ENCODE data around the gene TMCC2. TPM values are rescaled to one million over a fixed set of nuclear protein-coding genes. Genes with fewer than 3 reads are reported as not detected.

TMCC2 gene
- polyA plus RNA-seq, 2 donors: 0.58 to 0.59 TPM

- no peaks in the 10 kb centered on the region for H3K27me3 ChIP-seq (ENCODE audit: control insufficient read depth in 1 of 2, insufficient read depth in 2 of 2, low read length in 2 of 2)
- no peaks in the 10 kb centered on the region for H3K36me3 ChIP-seq (ENCODE audit: control insufficient read depth in 2 of 2, insufficient read depth in 2 of 2, low read length in 1 of 2)
- no peak overlapping the region for H3K27ac ChIP-seq (ENCODE audit: low read depth in 2 of 2, low read length in 1 of 2)
- no peak overlapping the region for H3K4me3 ChIP-seq (ENCODE audit: low read depth in 1 of 2, low read length in 2 of 2)
- H3K4me1 ChIP-seq (ENCODE audit: control insufficient read depth in 2 of 2, insufficient read depth in 2 of 2, low read length in 1 of 2): peaks cover 0 to 4% of the 10 kb centered on the region in 2 donors
- 90 to 92% methylated on average over 7 of the region's 7 CpGs for WGBS, 2 donors
- no peaks in the 10 kb centered on the region for H3K9me3 ChIP-seq (ENCODE audit: control insufficient read depth in 2 of 2, insufficient read depth in 1 of 2, low read depth in 1 of 2, low read length in 1 of 2)
These were observed 17.4 kb downstream of the TMCC2 start for GRCh38 chr1:205245096-205245495.

- Histone ChIP-seq H3K27me3 (ENCODE audit: control insufficient read depth in 1 of 2, insufficient read depth in 2 of 2, low read length in 2 of 2) (no peaks in the 10 kb centered on the region), H3K4me1 (ENCODE audit: control insufficient read depth in 2 of 2, insufficient read depth in 2 of 2, low read length in 1 of 2) (peaks cover 0 to 4% of the 10 kb centered on the region in 2 donors), H3K9me3 (ENCODE audit: control insufficient read depth in 2 of 2, insufficient read depth in 1 of 2, low read depth in 1 of 2, low read length in 1 of 2) (no peaks in the 10 kb centered on the region), H3K36me3 (ENCODE audit: control insufficient read depth in 2 of 2, insufficient read depth in 2 of 2, low read length in 1 of 2) (no peaks in the 10 kb centered on the region), H3K27ac (ENCODE audit: low read depth in 2 of 2, low read length in 1 of 2) (no peak overlapping the region), H3K4me3 (ENCODE audit: low read depth in 1 of 2, low read length in 2 of 2) (no peak overlapping the region)
- WGBS, 2 donors: 84 to 85% methylated on average over 10 of the region's 10 CpGs
These were observed 18.8 kb downstream of the TMCC2 start for GRCh38 chr1:205246351-205247119.

GRCh38 chr1:205247130-205247921, 19.6 kb downstream of the TMCC2 start:
- Histone ChIP-seq H3K27ac (ENCODE audit: low read depth in 2 of 2, low read length in 1 of 2) (no peak overlapping the region), H3K4me3 (ENCODE audit: low read depth in 1 of 2, low read length in 2 of 2) (no peak overlapping the region)

GRCh38 chr1:205248793-205249601, 21.3 kb downstream of the TMCC2 start:
- H3K27ac ChIP-seq (ENCODE audit: low read depth in 2 of 2, low read length in 1 of 2): no peak overlapping the region
- WGBS, 2 donors: 38 to 45% methylated on average over 11 of the region's 11 CpGs
- H3K36me3 ChIP-seq (ENCODE audit: control insufficient read depth in 2 of 2, insufficient read depth in 2 of 2, low read length in 1 of 2): no peaks in the 10 kb centered on the region
- no peaks in the 10 kb centered on the region for H3K9me3 ChIP-seq (ENCODE audit: control insufficient read depth in 2 of 2, insufficient read depth in 1 of 2, low read depth in 1 of 2, low read length in 1 of 2)
- H3K4me1 ChIP-seq (ENCODE audit: control insufficient read depth in 2 of 2, insufficient read depth in 2 of 2, low read length in 1 of 2): peaks cover 0 to 4% of the 10 kb centered on the region in 2 donors
- H3K27me3 ChIP-seq (ENCODE audit: control insufficient read depth in 1 of 2, insufficient read depth in 2 of 2, low read length in 2 of 2): no peaks in the 10 kb centered on the region
- no peak overlapping the region for H3K4me3 ChIP-seq (ENCODE audit: low read depth in 1 of 2, low read length in 2 of 2)

More at GRCh38 chr1:205247130-205247921, 19.6 kb downstream of the TMCC2 start:
- WGBS, 2 donors: 50 to 59% methylated on average over 9 of the region's 9 CpGs
- Histone ChIP-seq H3K27me3 (ENCODE audit: control insufficient read depth in 1 of 2, insufficient read depth in 2 of 2, low read length in 2 of 2) (no peaks in the 10 kb centered on the region), H3K4me1 (ENCODE audit: control insufficient read depth in 2 of 2, insufficient read depth in 2 of 2, low read length in 1 of 2) (peaks cover 0 to 4% of the 10 kb centered on the region in 2 donors), H3K36me3 (ENCODE audit: control insufficient read depth in 2 of 2, insufficient read depth in 2 of 2, low read length in 1 of 2) (no peaks in the 10 kb centered on the region), H3K9me3 (ENCODE audit: control insufficient read depth in 2 of 2, insufficient read depth in 1 of 2, low read depth in 1 of 2, low read length in 1 of 2) (no peaks in the 10 kb centered on the region)

- no peak overlapping the region for H3K27ac ChIP-seq (ENCODE audit: low read depth in 2 of 2, low read length in 1 of 2)
- H3K4me1 ChIP-seq (ENCODE audit: control insufficient read depth in 2 of 2, insufficient read depth in 2 of 2, low read length in 1 of 2): peaks cover 0 to 4% of the 10 kb centered on the region in 2 donors
- 74 to 80% methylated on average over 4 of the region's 4 CpGs for WGBS, 2 donors
- no peaks in the 10 kb centered on the region for H3K36me3 ChIP-seq (ENCODE audit: control insufficient read depth in 2 of 2, insufficient read depth in 2 of 2, low read length in 1 of 2)
- no peaks in the 10 kb centered on the region for H3K9me3 ChIP-seq (ENCODE audit: control insufficient read depth in 2 of 2, insufficient read depth in 1 of 2, low read depth in 1 of 2, low read length in 1 of 2)
- H3K4me3 ChIP-seq (ENCODE audit: low read depth in 1 of 2, low read length in 2 of 2): no peak overlapping the region
- H3K27me3 ChIP-seq (ENCODE audit: control insufficient read depth in 1 of 2, insufficient read depth in 2 of 2, low read length in 2 of 2): no peaks in the 10 kb centered on the region
These were observed 21.9 kb downstream of the TMCC2 start for GRCh38 chr1:205249651-205250050.

- H3K4me1 ChIP-seq (ENCODE audit: control insufficient read depth in 2 of 2, insufficient read depth in 2 of 2, low read length in 1 of 2): peaks cover 0 to 4% of the 10 kb centered on the region in 2 donors
- 65 to 66% methylated on average over 6 of the region's 6 CpGs for WGBS, 2 donors
- H3K4me3 ChIP-seq (ENCODE audit: low read depth in 1 of 2, low read length in 2 of 2): no peak overlapping the region
- H3K27me3 ChIP-seq (ENCODE audit: control insufficient read depth in 1 of 2, insufficient read depth in 2 of 2, low read length in 2 of 2): no peaks in the 10 kb centered on the region
- no peak overlapping the region for H3K27ac ChIP-seq (ENCODE audit: low read depth in 2 of 2, low read length in 1 of 2)
- no peaks in the 10 kb centered on the region for H3K36me3 ChIP-seq (ENCODE audit: control insufficient read depth in 2 of 2, insufficient read depth in 2 of 2, low read length in 1 of 2)
- H3K9me3 ChIP-seq (ENCODE audit: control insufficient read depth in 2 of 2, insufficient read depth in 1 of 2, low read depth in 1 of 2, low read length in 1 of 2): no peaks in the 10 kb centered on the region
These were observed 23.0 kb downstream of the TMCC2 start for GRCh38 chr1:205250699-205251098.

GRCh38 chr1:205251576-205251975, 23.8 kb downstream of the TMCC2 start:
- H3K4me1 ChIP-seq (ENCODE audit: control insufficient read depth in 2 of 2, insufficient read depth in 2 of 2, low read length in 1 of 2): peaks cover 0 to 4% of the 10 kb centered on the region in 2 donors

GRCh38 chr1:205255941-205256780, 28.4 kb downstream of the TMCC2 start:
- no peaks in the 10 kb centered on the region for H3K9me3 ChIP-seq (ENCODE audit: control insufficient read depth in 2 of 2, insufficient read depth in 1 of 2, low read depth in 1 of 2, low read length in 1 of 2)
- peaks cover 0 to 9% of the 10 kb centered on the region in 2 donors for H3K4me1 ChIP-seq (ENCODE audit: control insufficient read depth in 2 of 2, insufficient read depth in 2 of 2, low read length in 1 of 2)
- no peak overlapping the region for H3K27ac ChIP-seq (ENCODE audit: low read depth in 2 of 2, low read length in 1 of 2)
- 45 to 46% methylated on average over 8 of the region's 8 CpGs for WGBS, 2 donors
- H3K4me3 ChIP-seq (ENCODE audit: low read depth in 1 of 2, low read length in 2 of 2): no peak overlapping the region
- H3K36me3 ChIP-seq (ENCODE audit: control insufficient read depth in 2 of 2, insufficient read depth in 2 of 2, low read length in 1 of 2): no peaks in the 10 kb centered on the region
- no peaks in the 10 kb centered on the region for H3K27me3 ChIP-seq (ENCODE audit: control insufficient read depth in 1 of 2, insufficient read depth in 2 of 2, low read length in 2 of 2)

More at GRCh38 chr1:205251576-205251975, 23.8 kb downstream of the TMCC2 start:
- H3K36me3 ChIP-seq (ENCODE audit: control insufficient read depth in 2 of 2, insufficient read depth in 2 of 2, low read length in 1 of 2): no peaks in the 10 kb centered on the region
- no peaks in the 10 kb centered on the region for H3K27me3 ChIP-seq (ENCODE audit: control insufficient read depth in 1 of 2, insufficient read depth in 2 of 2, low read length in 2 of 2)
- H3K4me3 ChIP-seq (ENCODE audit: low read depth in 1 of 2, low read length in 2 of 2): no peak overlapping the region
- 63 to 67% methylated on average over 5 of the region's 5 CpGs for WGBS, 2 donors
- H3K27ac ChIP-seq (ENCODE audit: low read depth in 2 of 2, low read length in 1 of 2): no peak overlapping the region
- H3K9me3 ChIP-seq (ENCODE audit: control insufficient read depth in 2 of 2, insufficient read depth in 1 of 2, low read depth in 1 of 2, low read length in 1 of 2): no peaks in the 10 kb centered on the region
